Skeletal muscle cell (primary cell): ENCODE measurements around the gene HSPE1.

Experiments used
- DNase-seq: peaks from one replicate; pipeline ENCODE4 v3.0.0-alpha.2; 2010; ENCODE audit warnings: low read depth
- H3K4me3 ChIP-seq: 2 replicates; pipeline ENCODE4 v1.5.1; 2011; ENCODE audit warnings: low read depth, mild to moderate bottlenecking, control low read depth, low read length, moderate library complexity

Gene HSPE1

GRCh38 chr2:197497326-197497725, 2.9 kb upstream of the HSPE1 start:
- no peak overlapping the region for H3K4me3 ChIP-seq
- no peak for DNase-seq

- H3K4me3 ChIP-seq = peak overlapping the region; percentile 96
- DNase-seq = no peak
Observed at GRCh38 chr2:197498235-197498936, 1.8 kb upstream of the HSPE1 start.

GRCh38 chr2:197498937-197499593, 1.1 kb upstream of the HSPE1 start:
- H3K4me3 ChIP-seq = peak overlapping the region; percentile 96
- no peak for DNase-seq

GRCh38 chr2:197500503-197501131, 438 bp downstream of the HSPE1 start:
- peak overlapping the region; percentile 96 for H3K4me3 ChIP-seq
- DNase-seq = no peak

- no peak overlapping the region for H3K4me3 ChIP-seq
- no peak for DNase-seq
Observed at GRCh38 chr2:197502201-197502600, 2.0 kb downstream of the HSPE1 start.

GRCh38 chr2:197502685-197503084, 2.5 kb downstream of the HSPE1 start:
- DNase-seq = no peak
- no peak overlapping the region for H3K4me3 ChIP-seq

- H3K4me3 ChIP-seq = no peak overlapping the region
- no peak for DNase-seq
Observed at GRCh38 chr2:197504000-197504399, 3.8 kb downstream of the HSPE1 start.

- no peak for DNase-seq
- H3K4me3 ChIP-seq = no peak overlapping the region
Observed at GRCh38 chr2:197504512-197504911, 4.3 kb downstream of the HSPE1 start.

GRCh38 chr2:197506658-197507057, 6.5 kb downstream of the HSPE1 start:
- no peak for DNase-seq
- H3K4me3 ChIP-seq = no peak overlapping the region

- no peak overlapping the region for H3K4me3 ChIP-seq
- no peak for DNase-seq
Observed at GRCh38 chr2:197513915-197514314, 13.7 kb downstream of the HSPE1 start.

- H3K4me3 ChIP-seq = peak overlapping the region; percentile 81
- DNase-seq = no peak
Observed at GRCh38 chr2:197514754-197515153, 14.6 kb downstream of the HSPE1 start.

- H3K4me3 ChIP-seq = peak overlapping the region; percentile 81
- no peak for DNase-seq
Observed at GRCh38 chr2:197515315-197515738, 15.1 kb downstream of the HSPE1 start.

GRCh38 chr2:197515739-197516392, 15.7 kb downstream of the HSPE1 start, which contains the start of gene MOB4:
TSS of gene MOB4 (plus strand) at chr2:197516066. CDS start at chr2:197516087, 21 bp downstream.
- DNase-seq = peak; percentile 85
- peak within 1 kb of the TSS; percentile 81 for H3K4me3 ChIP-seq

GRCh38 chr2:197516393-197516761, 16.2 kb downstream of the HSPE1 start:
- no peak for DNase-seq
- H3K4me3 ChIP-seq = peak overlapping the region; percentile 81

GRCh38 chr2:197517150-197517549, 17.0 kb downstream of the HSPE1 start:
- H3K4me3 ChIP-seq = peak overlapping the region; percentile 81
- no peak for DNase-seq

- H3K4me3 ChIP-seq = no peak overlapping the region
- no peak for DNase-seq
Observed at GRCh38 chr2:197538412-197538811, 38.2 kb downstream of the HSPE1 start.

- no peak for DNase-seq
Observed at GRCh38 chr2:197539734-197540133, 39.6 kb downstream of the HSPE1 start.

GRCh38 chr2:197543206-197543605, 43.0 kb downstream of the HSPE1 start:
- no peak overlapping the region for H3K4me3 ChIP-seq
- DNase-seq = no peak

More at GRCh38 chr2:197539734-197540133, 39.6 kb downstream of the HSPE1 start:
- no peak overlapping the region for H3K4me3 ChIP-seq

GRCh38 chr2:197547163-197547900, 47.2 kb downstream of the HSPE1 start:
- no peak overlapping the region for H3K4me3 ChIP-seq
- no peak for DNase-seq
